Coronary artery (tissue), 2 donors: ENCODE data around the gene DIABLO.

Experiments used
- DNase-seq: peaks from one replicate; pipeline ENCODE4 v3.0.0-alpha.2; 2017; ENCODE audit warnings: low spot score
- H3K27ac ChIP-seq, 2 donors: fragments of 200-600 bp; sonication (generic); one replicate each; pipeline ENCODE4 v1.5.1; 2016 to 2019
- H3K4me3 ChIP-seq: fragments of 200-600 bp; sonication (generic); 2 replicates; pipeline ENCODE4 v1.5.1; 2016; ENCODE audit warnings: mild to moderate bottlenecking, moderate library complexity
- TF ChIP-seq, protein P1 (sequence below): fragments of 200-600 bp; sonication (generic); IDR thresholded peaks from one replicate; pipeline ENCODE4 v1.5.1; 2019; ENCODE audit warnings: antibody characterized with exemption

DIABLO gene

DNA sequence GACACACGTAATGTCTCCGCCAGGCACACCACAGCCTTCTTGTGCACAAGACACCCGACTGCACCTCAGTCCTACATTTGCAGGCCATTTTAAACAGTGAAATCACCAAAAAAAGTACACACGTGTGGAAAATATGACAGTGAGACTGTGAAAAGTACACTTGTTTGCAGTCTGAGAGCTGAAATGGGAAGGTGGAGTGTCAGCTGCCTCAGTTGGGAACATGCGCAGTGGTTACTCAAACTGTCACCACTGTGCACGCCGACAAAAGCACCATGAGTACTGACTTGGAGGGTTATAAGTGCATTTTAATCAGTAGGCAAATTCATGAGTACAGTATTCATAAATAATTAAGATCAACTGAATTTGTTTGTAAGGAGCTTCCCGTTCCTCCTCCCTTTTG is 24.7 kb upstream of the DIABLO start:
- H3K27ac ChIP-seq: no peak overlapping the region
- DNase-seq: no peak
- TF ChIP-seq, protein P1, sequence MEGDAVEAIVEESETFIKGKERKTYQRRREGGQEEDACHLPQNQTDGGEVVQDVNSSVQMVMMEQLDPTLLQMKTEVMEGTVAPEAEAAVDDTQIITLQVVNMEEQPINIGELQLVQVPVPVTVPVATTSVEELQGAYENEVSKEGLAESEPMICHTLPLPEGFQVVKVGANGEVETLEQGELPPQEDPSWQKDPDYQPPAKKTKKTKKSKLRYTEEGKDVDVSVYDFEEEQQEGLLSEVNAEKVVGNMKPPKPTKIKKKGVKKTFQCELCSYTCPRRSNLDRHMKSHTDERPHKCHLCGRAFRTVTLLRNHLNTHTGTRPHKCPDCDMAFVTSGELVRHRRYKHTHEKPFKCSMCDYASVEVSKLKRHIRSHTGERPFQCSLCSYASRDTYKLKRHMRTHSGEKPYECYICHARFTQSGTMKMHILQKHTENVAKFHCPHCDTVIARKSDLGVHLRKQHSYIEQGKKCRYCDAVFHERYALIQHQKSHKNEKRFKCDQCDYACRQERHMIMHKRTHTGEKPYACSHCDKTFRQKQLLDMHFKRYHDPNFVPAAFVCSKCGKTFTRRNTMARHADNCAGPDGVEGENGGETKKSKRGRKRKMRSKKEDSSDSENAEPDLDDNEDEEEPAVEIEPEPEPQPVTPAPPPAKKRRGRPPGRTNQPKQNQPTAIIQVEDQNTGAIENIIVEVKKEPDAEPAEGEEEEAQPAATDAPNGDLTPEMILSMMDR: no peak
- H3K4me3 ChIP-seq: no peak overlapping the region

DNA sequence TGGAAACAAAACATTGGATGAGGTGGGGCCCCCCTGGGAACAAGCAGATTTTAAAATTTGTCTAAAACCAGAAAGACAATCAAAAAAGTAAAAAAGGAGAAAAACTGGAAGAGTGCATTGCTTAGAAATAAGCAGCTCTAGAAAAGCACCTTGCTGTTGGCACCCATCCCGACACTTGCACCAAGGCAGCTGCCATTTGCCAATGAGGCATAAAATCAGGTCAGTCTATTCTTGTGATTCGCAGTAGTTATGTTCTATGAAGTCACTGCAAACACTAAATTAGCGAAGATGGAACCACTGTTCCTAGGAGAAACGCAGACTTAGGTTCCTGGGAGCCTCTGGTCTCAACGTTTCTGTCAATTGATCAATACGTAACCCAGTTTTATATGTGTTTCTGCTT is 24.2 kb upstream of the DIABLO start:
- H3K27ac ChIP-seq: no peak overlapping the region
- H3K4me3 ChIP-seq: no peak overlapping the region
- DNase-seq: no peak
- TF ChIP-seq, protein P1: no peak

DNA sequence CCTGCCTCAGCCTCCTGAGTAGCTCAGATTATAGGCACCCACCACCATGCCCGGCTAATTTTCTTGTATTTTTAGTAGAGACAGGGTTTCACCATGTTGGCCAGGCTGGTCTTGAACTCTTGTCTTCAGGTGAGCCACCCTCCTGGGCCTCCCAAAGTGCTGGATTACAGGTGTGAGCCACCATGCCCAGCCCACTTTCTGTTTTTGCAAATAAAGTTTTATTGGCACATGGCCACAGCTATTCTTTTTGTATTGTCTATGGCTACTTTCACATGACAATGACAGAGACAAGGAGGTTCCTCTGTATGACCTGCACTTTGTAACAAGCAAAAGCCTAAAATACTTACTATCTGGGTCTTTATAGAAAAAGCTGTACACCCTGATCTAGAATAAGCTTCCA is 19.7 kb upstream of the DIABLO start:
- TF ChIP-seq, protein P1: no peak
- Histone ChIP-seq H3K4me3 (no peak overlapping the region), H3K27ac (no peak overlapping the region)
- DNase-seq: no peak

DNA sequence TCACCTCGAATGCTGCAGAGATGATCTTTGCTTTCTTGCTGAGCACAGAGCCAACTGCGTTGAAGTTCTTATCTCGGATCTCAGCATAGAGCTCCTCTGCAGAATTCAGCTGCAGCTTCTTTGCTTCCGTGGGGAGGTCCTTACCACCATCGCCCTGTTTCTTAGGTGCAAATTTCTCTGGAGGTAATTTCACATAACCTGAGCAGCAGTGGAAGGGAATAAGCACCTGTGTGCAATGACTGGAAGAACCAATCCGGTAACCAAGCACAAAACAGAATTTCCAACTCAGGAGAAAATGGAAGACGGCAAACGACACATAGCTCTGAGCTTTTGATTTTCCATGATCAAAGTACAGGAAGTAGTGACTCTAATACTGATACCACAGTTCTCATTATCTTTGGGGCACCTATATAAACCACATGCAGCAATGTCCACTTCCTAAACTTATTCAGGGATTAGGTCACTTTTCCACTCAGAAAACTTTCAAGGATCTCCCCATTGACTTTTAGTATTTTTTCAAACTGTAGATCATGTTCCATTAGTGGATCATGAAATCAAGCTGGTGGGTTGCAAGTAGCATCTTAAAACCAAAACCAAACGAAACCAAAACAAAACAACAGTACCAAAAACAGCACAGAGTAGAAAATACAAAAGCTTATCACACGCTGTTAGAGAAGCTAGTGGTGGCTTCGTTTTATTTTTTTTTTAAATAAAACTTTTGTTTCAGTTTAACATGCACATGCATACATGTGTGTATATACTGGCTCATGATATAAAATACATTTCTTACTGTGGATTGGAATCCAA is 18.9 kb upstream of the DIABLO start:
- Histone ChIP-seq H3K4me3 (no peak overlapping the region), H3K27ac (no peak overlapping the region)
- DNase-seq: no peak
- TF ChIP-seq, protein P1: no peak

DNA sequence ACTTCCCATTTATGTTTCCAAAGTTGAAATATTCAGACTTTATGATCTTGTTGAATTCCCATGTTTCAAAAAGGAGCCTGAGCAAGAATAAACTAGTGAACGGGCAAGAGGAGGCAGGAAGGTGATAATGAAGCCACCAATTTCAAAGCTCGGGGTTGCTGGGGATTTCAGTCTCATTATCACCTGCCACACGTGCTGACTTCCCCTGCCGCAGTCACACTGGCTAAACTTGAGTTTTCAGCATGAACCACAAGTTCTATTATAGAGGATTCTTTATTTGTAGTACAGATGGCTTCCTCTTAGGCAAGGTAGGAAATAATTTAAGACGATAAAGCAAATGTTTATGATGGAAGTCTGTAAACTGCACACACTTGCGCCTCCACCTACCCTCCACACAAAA is 18.1 kb upstream of the DIABLO start:
- TF ChIP-seq, protein P1: no peak
- Histone ChIP-seq H3K4me3 (no peak overlapping the region), H3K27ac (no peak overlapping the region)
- DNase-seq: no peak

DNA sequence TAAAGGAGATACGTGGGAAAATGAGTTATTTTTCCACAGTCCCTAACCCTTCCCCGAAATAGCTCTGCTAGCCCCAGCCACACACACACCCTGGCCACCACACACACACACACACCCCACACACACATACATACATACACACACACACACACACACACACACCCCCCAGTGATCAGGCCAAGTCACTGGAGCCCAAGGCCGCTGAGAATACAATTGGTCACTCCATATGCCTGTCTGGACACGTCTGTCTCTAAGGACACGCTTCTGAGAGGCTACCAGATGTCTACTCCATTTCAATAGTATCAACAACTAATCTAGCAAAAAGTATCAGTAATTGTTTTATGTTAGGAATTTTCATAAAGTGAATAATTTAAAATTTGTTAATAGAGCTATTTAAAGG is 13.0 kb upstream of the DIABLO start:
- H3K4me3 ChIP-seq: no peak overlapping the region
- TF ChIP-seq, protein P1: no peak
- no peak overlapping the region for H3K27ac ChIP-seq

DNA sequence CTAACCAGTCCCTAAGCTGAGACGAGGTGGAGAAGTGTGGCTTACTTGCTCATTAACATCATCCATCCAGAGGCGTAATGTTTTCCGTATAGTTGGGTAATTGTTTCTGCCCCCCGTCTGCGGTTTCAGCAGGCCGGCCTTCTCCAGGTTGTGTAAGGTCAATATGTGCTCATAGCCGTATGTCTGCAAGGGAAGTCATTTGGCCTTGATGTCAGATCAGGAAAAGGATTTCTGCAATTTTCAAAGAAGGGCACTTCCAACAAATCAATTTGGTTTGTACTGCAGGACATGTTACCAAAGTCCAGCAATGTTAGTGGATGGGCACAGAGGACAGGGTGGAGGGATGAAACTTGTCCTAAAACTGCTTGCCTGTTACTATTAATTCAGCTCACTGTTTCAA is 9.9 kb upstream of the DIABLO start:
- DNase-seq: no peak
- H3K27ac ChIP-seq: no peak overlapping the region
- TF ChIP-seq, protein P1: no peak

More for the DNA sequence above, 13.0 kb upstream of the DIABLO start:
- DNase-seq: no peak

More for the DNA sequence above, 9.9 kb upstream of the DIABLO start:
- H3K4me3 ChIP-seq: no peak overlapping the region
